Spleen (tissue), 11 donors: ENCODE measurements around the gene LOXHD1. TPM values are rescaled to one million over a fixed set of nuclear protein-coding genes. Genes with fewer than 3 reads are reported as not detected.

Experiments used
- DNase-seq: peaks from one replicate; pipeline ENCODE4 v3.0.0-alpha.2; 2020
- H3K27ac ChIP-seq, 8 donors: fragments of 200-600 bp; sonication (generic) in 7 of 8; 1 replicate in 4 of 8; 2 replicates in 4 of 8; pipeline versions ENCODE4 v1.5.0 to v1.8.0; 2016 to 2021; ENCODE audit warnings: inconsistent platforms in 4 of 8, mild to moderate bottlenecking in 4 of 8, moderate library complexity in 1 of 8
- H3K27me3 ChIP-seq, 7 donors: fragments of 200-600 bp; sonication (generic) in 6 of 7; replicated peaks in 1 of 7; 1 replicate in 4 of 7; 2 replicates in 3 of 7; pipeline versions ENCODE4 v1.5.0 to v1.8.0; 2016 to 2021; ENCODE audit warnings: inconsistent platforms in 3 of 7, mild to moderate bottlenecking in 1 of 7
- H3K36me3 ChIP-seq, 6 donors: fragments of 200-600 bp; sonication (generic) in 5 of 6; 1 replicate in 4 of 6; 2 replicates in 2 of 6; pipeline versions ENCODE4 v1.5.0 to v1.8.0; 2016 to 2021; ENCODE audit warnings: inconsistent platforms in 2 of 6
- H3K4me1 ChIP-seq, 6 donors: fragments of 200-600 bp; sonication (generic) in 5 of 6; 1 replicate in 3 of 6; 2 replicates in 3 of 6; pipeline versions ENCODE4 v1.5.0 to v1.8.0; 2016 to 2021; ENCODE audit warnings: inconsistent platforms in 3 of 6
- H3K4me3 ChIP-seq, 8 donors: fragments of 200-600 bp; sonication (generic) in 7 of 8; 1 replicate in 4 of 8; 2 replicates in 4 of 8; pipeline versions ENCODE4 v1.5.0 to v1.8.0; 2016 to 2021; ENCODE audit warnings: inconsistent platforms in 4 of 8, mild to moderate bottlenecking in 4 of 8, moderate library complexity in 2 of 8
- H3K9me3 ChIP-seq, 8 donors: fragments of 200-600 bp; sonication (generic) in 7 of 8; 1 replicate in 4 of 8; 2 replicates in 4 of 8; pipeline versions ENCODE4 v1.5.0 to v1.8.0; 2016 to 2021; ENCODE audit warnings: inconsistent platforms in 4 of 8
- POLR2A ChIP-seq, 3 donors: fragments of 450-650 bp; IDR thresholded peaks; one replicate each; pipeline ENCODE4 v1.5.1; 2017; ENCODE audit warnings: antibody characterized with exemption in 3 of 3, mild to moderate bottlenecking in 1 of 3
- POLR2AphosphoS5 ChIP-seq, 3 donors: sonication (generic); formaldehyde crosslinking; IDR thresholded peaks; one replicate each; pipeline ENCODE4 v1.5.1; 2017; ENCODE audit warnings: antibody characterized with exemption in 3 of 3
- WGBS, 5 donors: extraction: QIAGEN DNeasy Blood & Tissue Kit in 3 of 5; methylation state at CpG; one replicate each; pipeline versions ENCODE4 v1.1.5 to v1.1.7; 2013 to 2018; 5-methylcytosine and 5-hydroxymethylcytosine counted together
- intact Hi-C: fragments of 100-400 bp; cut with DNase I; formaldehyde crosslinking; loops from one replicate; pipeline ENCODE4 v1.15.0; 2023; ENCODE audit warnings: low total_unique reads
- polyA plus RNA-seq, 3 donors: library from polyadenylated mRNA; stranded (reverse); fragments of 200-250 nt; gene quantifications; one replicate each; pipeline ENCODE4 v1.2.1, GENCODE V29; 2013
- total RNA-seq, 7 donors: library from RNA; depleted of rRNA in 3 of 7; stranded (reverse); fragments of >200 nt in 3 of 7; fragmentation: NEBNext Ultra II Directional in 4 of 7; extraction: Animal tissue kit (Norgen Biotek cat#: 25700) in 4 of 7; gene quantifications; one replicate each; pipeline versions ENCODE4 v1.1.0 to v1.2.1, GENCODE V29; 2016 to 2021
- TF ChIP-seq, protein P1 (sequence below), 11 experiments: fragments of 200-600 bp in 7 of 11; fragments of 450-650 bp in 4 of 11; sonication (generic) in 4 of 11; IDR thresholded peaks in 8 of 11; conservative IDR thresholded peaks in 3 of 11; 1 replicate in 7 of 11; 2 replicates in 4 of 11; pipeline versions ENCODE4 v1.4.0 to v1.8.0; 2016 to 2021; ENCODE audit warnings: antibody characterized with exemption in 11 of 11, inconsistent platforms in 4 of 11, mild to moderate bottlenecking in 1 of 11
- donor health status: healthy with polysubstance abuse.
- donor health status: DM: no; HTN: no; CAD: no; lungs with moderate emphysema.
- donor health status: DM: no; HTN: no; CAD: no.
- donor health status: Bipolar disorder and iron deficiency.
- donor health status: healthy.
- donor health status: DM: no; HTN: no; CAD: no.
- donor health status: DM: yes; HTN: yes; CAD: no.

The LOXHD1 gene
- total and polyA plus RNA-seq, 10 donors: 0.09 to 6.0 (median 2.1) TPM

GRCh38 chr18:46445522-46446313 lies 211.3 kb downstream of the LOXHD1 start:
- peaks cover 0 to 11% (median 3%) of the 10 kb centered on the region in 6 donors for H3K36me3 ChIP-seq
- no peaks in the 10 kb centered on the region for H3K4me1 ChIP-seq
- H3K9me3 ChIP-seq: peaks cover 0 to 25% (median 11%) of the 10 kb centered on the region in 8 donors
- DNase-seq: no peak
- TF ChIP-seq POLR2AphosphoS5 (IDR thresholded peaks at IDR 0.05): no peak
- TF ChIP-seq, protein P1, sequence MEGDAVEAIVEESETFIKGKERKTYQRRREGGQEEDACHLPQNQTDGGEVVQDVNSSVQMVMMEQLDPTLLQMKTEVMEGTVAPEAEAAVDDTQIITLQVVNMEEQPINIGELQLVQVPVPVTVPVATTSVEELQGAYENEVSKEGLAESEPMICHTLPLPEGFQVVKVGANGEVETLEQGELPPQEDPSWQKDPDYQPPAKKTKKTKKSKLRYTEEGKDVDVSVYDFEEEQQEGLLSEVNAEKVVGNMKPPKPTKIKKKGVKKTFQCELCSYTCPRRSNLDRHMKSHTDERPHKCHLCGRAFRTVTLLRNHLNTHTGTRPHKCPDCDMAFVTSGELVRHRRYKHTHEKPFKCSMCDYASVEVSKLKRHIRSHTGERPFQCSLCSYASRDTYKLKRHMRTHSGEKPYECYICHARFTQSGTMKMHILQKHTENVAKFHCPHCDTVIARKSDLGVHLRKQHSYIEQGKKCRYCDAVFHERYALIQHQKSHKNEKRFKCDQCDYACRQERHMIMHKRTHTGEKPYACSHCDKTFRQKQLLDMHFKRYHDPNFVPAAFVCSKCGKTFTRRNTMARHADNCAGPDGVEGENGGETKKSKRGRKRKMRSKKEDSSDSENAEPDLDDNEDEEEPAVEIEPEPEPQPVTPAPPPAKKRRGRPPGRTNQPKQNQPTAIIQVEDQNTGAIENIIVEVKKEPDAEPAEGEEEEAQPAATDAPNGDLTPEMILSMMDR (IDR thresholded peaks at IDR 0.05 in 8 of 11, conservative IDR thresholded peaks at IDR 0.05 in 3 of 11): no peak
- TF ChIP-seq POLR2A (IDR thresholded peaks at IDR 0.05): no peak
- 77 to 88% (median 82%) methylated on average over 3 of the region's 3 CpGs for WGBS, 5 donors
- H3K4me3 ChIP-seq: no peak overlapping the region
- H3K27me3 ChIP-seq: no peaks in the 10 kb centered on the region
- intact Hi-C loops: no loop called here
- no peak overlapping the region for H3K27ac ChIP-seq

GRCh38 chr18:46439037-46439436 lies 218.0 kb downstream of the LOXHD1 start:
- no peak overlapping the region for H3K4me3 ChIP-seq
- TF ChIP-seq POLR2AphosphoS5 (IDR thresholded peaks at IDR 0.05): no peak
- intact Hi-C loops: no loop called here
- H3K27ac ChIP-seq: no peak overlapping the region
- DNase-seq: no peak
- no peaks in the 10 kb centered on the region for H3K4me1 ChIP-seq
- peaks cover 0 to 8% (median 0%) of the 10 kb centered on the region in 6 donors for H3K36me3 ChIP-seq
- peaks cover 0 to 8% (median 0%) of the 10 kb centered on the region in 8 donors for H3K9me3 ChIP-seq
- H3K27me3 ChIP-seq: no peaks in the 10 kb centered on the region
- 77 to 95% (median 91%) methylated on average over 4 of the region's 4 CpGs for WGBS, 5 donors

- peaks cover 0 to 11% (median 0%) of the 10 kb centered on the region in 7 donors for H3K27me3 ChIP-seq
- H3K4me3 ChIP-seq: no peak overlapping the region
- intact Hi-C loops: no loop called here
- WGBS, 5 donors: 90 to 96% (median 95%) methylated on average over 5 of the region's 5 CpGs
- H3K36me3 ChIP-seq: peaks cover 0 to 8% (median 0%) of the 10 kb centered on the region in 6 donors
- H3K27ac ChIP-seq: no peak overlapping the region
- H3K9me3 ChIP-seq: no peaks in the 10 kb centered on the region
- H3K4me1 ChIP-seq: no peaks in the 10 kb centered on the region
- DNase-seq: no peak
- no peak for TF ChIP-seq POLR2AphosphoS5 (IDR thresholded peaks at IDR 0.05)
- no peak for TF ChIP-seq POLR2A (IDR thresholded peaks at IDR 0.05)
- TF ChIP-seq, protein P1 (IDR thresholded peaks at IDR 0.05 in 8 of 11, conservative IDR thresholded peaks at IDR 0.05 in 3 of 11): no peak
Measured at GRCh38 chr18:46437061-46437460, 220.0 kb downstream of the LOXHD1 start.

- WGBS, 5 donors: 69 to 79% (median 76%) methylated on average over 2 of the region's 2 CpGs
- no peak for DNase-seq
Measured at GRCh38 chr18:46436621-46437020, 220.4 kb downstream of the LOXHD1 start.

More at GRCh38 chr18:46436621-46437020, 220.4 kb downstream of the LOXHD1 start:
- intact Hi-C loops: no loop called here
- Histone ChIP-seq H3K9me3 (no peaks in the 10 kb centered on the region), H3K4me3 (no peak overlapping the region), H3K27me3 (peaks cover 0 to 11% (median 0%) of the 10 kb centered on the region in 7 donors), H3K4me1 (no peaks in the 10 kb centered on the region), H3K27ac (no peak overlapping the region), H3K36me3 (peaks cover 0 to 8% (median 0%) of the 10 kb centered on the region in 6 donors)
- TF ChIP-seq POLR2A (IDR thresholded peaks at IDR 0.05): no peak
- TF ChIP-seq, protein P1 (IDR thresholded peaks at IDR 0.05 in 8 of 11, conservative IDR thresholded peaks at IDR 0.05 in 3 of 11): no peak
- TF ChIP-seq POLR2AphosphoS5 (IDR thresholded peaks at IDR 0.05): no peak
